ENCODE measurements around the gene USP6NL. TPM values are rescaled to one million over a fixed set of nuclear protein-coding genes. Genes with fewer than 3 reads are reported as not detected.

Gene USP6NL
- total and polyA plus RNA-seq, 2 of the 13 experiments (the other 11 are each of a cell fraction or from before 2014, with no cell fraction given): 10.5 to 22.9 TPM

DNA sequence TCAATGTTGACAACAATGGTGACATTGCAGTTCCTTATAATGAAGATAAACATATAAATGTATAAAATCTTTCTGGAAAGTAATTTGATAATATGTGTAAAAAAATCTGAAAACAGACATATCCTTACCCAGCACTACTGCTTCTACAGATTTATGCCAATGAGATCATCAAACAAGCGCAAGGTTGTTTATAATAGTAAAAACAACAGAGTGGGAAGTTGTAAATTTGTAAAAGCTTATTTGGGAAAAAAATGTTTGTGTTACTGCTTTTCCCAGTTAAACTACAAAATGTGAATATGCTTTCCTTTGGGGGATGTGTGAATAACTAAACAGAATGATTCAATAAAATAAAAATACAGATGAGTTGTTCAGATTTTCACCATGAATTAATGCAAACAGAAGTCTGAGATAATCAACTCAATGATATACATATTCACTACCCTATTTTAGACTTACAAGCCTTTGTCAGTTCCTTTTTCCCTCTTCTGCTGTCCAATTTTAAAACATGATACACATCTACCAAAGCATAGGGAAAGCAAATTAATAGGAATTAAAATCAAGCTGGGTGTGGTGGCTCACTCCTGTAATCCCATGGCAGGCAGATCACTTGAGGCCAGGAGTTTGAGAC is 82.1 kb downstream of the USP6NL start:
- no peaks in the 10 kb centered on the region; the same call in 1 of the 2 replicates for H4K20me1 ChIP-seq (ENCODE audit: insufficient read depth, low read length)
- no peak overlapping the region for H3K9ac ChIP-seq (ENCODE audit: insufficient read depth, low read depth, low read length)
- no TSS peak for BruUV-seq (replicated peaks)
- intact Hi-C loops (cut with micrococcal nuclease; ENCODE audit: unreplicated experiment) (loop anchor here (5.0 kb wide), 1 partner anchor 272 kb away; no protein-coding TSS in a partner anchor), in situ Hi-C loops (cut with HindIII; ENCODE audit: extremely low pct_ligation_motif_present, low pct_unique_long_range_greater_than_20kb) (no loop called here)
- CTCF ChIA-PET (ENCODE audit: low intra/inter-chr PET ratio, low total read pairs): no interaction called here
- H3K79me2 ChIP-seq (ENCODE audit: insufficient read depth, low read length): peaks cover 68% of the 10 kb centered on the region
- DNase-seq (ENCODE audit: low spot score) (no peak), ATAC-seq (no peak), FAIRE-seq (no peak)
- H3K4me3 ChIP-seq (replicated peaks in 1 of 3; ENCODE audit: insufficient read depth in 1 of 3, low read depth in 2 of 3, low read length in 3 of 3): no peak overlapping the region
- H3K4me1 ChIP-seq (ENCODE audit: insufficient read depth, low read length): peaks cover 52% of the 10 kb centered on the region
- no peak overlapping the region for H2AFZ ChIP-seq (ENCODE audit: low read length)
- TF ChIP-seq, protein P1, sequence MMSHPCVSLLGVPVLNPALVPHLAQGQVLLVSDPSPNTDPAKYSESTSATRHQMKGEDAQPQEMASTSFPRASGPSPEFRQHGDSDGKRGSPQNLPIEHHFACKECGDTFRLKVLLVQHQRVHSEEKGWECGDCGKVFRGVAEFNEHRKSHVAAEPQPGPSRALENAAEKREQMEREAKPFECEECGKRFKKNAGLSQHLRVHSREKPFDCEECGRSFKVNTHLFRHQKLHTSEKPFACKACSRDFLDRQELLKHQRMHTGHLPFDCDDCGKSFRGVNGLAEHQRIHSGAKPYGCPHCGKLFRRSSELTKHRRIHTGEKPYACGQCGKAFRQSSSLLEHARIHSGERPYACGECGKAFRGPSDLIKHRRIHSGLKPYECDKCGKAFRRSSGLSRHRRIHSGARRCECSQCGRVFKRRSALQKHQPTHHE (CRISPR knock-in tag; IDR thresholded peaks at IDR 0.05; ENCODE audit: borderline replicate concordance): no peak
- TF ChIP-seq HMG20A (CRISPR knock-in tag; IDR thresholded peaks at IDR 0.05; ENCODE audit: borderline replicate concordance): no peak
- no peak for TF ChIP-seq ZNF431 (CRISPR knock-in tag; IDR thresholded peaks at IDR 0.05; ENCODE audit: borderline replicate concordance, low read depth)
- no peak for TF ChIP-seq AKAP8 (CRISPR knock-in tag; IDR thresholded peaks at IDR 0.05)
- no peak for TF ChIP-seq RAD51 (IDR thresholded peaks at IDR 0.05; ENCODE audit: borderline replicate concordance)
- TF ChIP-seq CCDC6 (CRISPR knock-in tag; IDR thresholded peaks at IDR 0.05): no peak
- no peak for TF ChIP-seq ZNF567 (CRISPR knock-in tag; IDR thresholded peaks at IDR 0.05; ENCODE audit: borderline replicate concordance)
- TF ChIP-seq, protein P2, sequence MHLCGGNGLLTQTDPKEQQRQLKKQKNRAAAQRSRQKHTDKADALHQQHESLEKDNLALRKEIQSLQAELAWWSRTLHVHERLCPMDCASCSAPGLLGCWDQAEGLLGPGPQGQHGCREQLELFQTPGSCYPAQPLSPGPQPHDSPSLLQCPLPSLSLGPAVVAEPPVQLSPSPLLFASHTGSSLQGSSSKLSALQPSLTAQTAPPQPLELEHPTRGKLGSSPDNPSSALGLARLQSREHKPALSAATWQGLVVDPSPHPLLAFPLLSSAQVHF (CRISPR knock-in tag; IDR thresholded peaks at IDR 0.05): no peak
- no peak for TF ChIP-seq ZNF577 (CRISPR knock-in tag; IDR thresholded peaks at IDR 0.05; ENCODE audit: borderline replicate concordance, low read depth)
- TF ChIP-seq, protein P3, sequence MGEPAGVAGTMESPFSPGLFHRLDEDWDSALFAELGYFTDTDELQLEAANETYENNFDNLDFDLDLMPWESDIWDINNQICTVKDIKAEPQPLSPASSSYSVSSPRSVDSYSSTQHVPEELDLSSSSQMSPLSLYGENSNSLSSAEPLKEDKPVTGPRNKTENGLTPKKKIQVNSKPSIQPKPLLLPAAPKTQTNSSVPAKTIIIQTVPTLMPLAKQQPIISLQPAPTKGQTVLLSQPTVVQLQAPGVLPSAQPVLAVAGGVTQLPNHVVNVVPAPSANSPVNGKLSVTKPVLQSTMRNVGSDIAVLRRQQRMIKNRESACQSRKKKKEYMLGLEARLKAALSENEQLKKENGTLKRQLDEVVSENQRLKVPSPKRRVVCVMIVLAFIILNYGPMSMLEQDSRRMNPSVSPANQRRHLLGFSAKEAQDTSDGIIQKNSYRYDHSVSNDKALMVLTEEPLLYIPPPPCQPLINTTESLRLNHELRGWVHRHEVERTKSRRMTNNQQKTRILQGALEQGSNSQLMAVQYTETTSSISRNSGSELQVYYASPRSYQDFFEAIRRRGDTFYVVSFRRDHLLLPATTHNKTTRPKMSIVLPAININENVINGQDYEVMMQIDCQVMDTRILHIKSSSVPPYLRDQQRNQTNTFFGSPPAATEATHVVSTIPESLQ (CRISPR knock-in tag; conservative IDR thresholded peaks at IDR 0.05): no peak
- TF ChIP-seq TCF7 (IDR thresholded peaks at IDR 0.05; ENCODE audit: low read depth): no peak
- no peak for TF ChIP-seq ZNF24 (IDR thresholded peaks at IDR 0.05)
- H3K27ac ChIP-seq (ENCODE audit: extremely low read length, insufficient read depth, low read length): no peak overlapping the region
- H3K36me3 ChIP-seq (replicated peaks in 1 of 2; ENCODE audit: control insufficient read depth in 1 of 2, insufficient read depth in 2 of 2, low read length in 2 of 2): peaks cover 0 to 9% of the 10 kb centered on the region in 2 experiments; a peak in 2 of 5 replicates
- POLR2A ChIA-PET: no interaction called here
- WGBS (ENCODE audit: low lambda C conversion rate): 100% methylated on average over 1 of the region's 1 CpG
- H3K27me3 ChIP-seq (ENCODE audit: control insufficient read depth in 1 of 2, insufficient read depth in 2 of 2, low read length in 2 of 2): no peaks in the 10 kb centered on the region
- H3K4me2 ChIP-seq (ENCODE audit: low read depth, low read length): no peak overlapping the region
- H3K9me3 ChIP-seq (ENCODE audit: low read length): no peaks in the 10 kb centered on the region

All from HepG2 (cell line).